HL-60 (cell line): ENCODE data around the gene RGS1.

Source experiments
- DNase-seq, 2 experiments: peaks; one replicate each; pipeline ENCODE4 v3.0.0-alpha.2; 2010 to 2020; ENCODE audit warnings: low read depth in 1 of 2, low spot score in 1 of 2
- H3K27ac ChIP-seq: fragments of 250-450 bp; sonication (Bioruptor Pico); replicated peaks from 2 replicates; pipeline ENCODE4 v1.5.1; 2020; ENCODE audit warnings: mild to moderate bottlenecking, moderate library complexity
- H3K27me3 ChIP-seq: fragments of 250-450 bp; sonication (Bioruptor Pico); 2 replicates; pipeline ENCODE4 v1.5.1; 2021; ENCODE audit warnings: mild to moderate bottlenecking, moderate library complexity; ENCODE audit not compliant: insufficient read depth, poor library complexity, severe bottlenecking
- H3K4me3 ChIP-seq: replicated peaks from 2 replicates; pipeline ENCODE4 v1.5.1; 2011; ENCODE audit warnings: mild to moderate bottlenecking, control low read depth, low read length; ENCODE audit not compliant: insufficient read depth
- CTCF ChIP-seq: IDR thresholded peaks from one replicate; pipeline ENCODE4 v1.5.1; 2011; ENCODE audit warnings: low read length, control low read depth, inconsistent platforms; ENCODE audit not compliant: insufficient read depth
- GABPA ChIP-seq: IDR thresholded peaks from 2 replicates; pipeline ENCODE4 v1.6.1; 2012; ENCODE audit warnings: low read depth
- POLR2AphosphoS5 ChIP-seq: IDR thresholded peaks from 2 replicates; pipeline ENCODE4 v1.6.1; 2012; ENCODE audit warnings: low read depth
- SPI1 ChIP-seq: IDR thresholded peaks from 2 replicates; pipeline ENCODE4 v1.6.1; 2012; ENCODE audit warnings: low read depth, mild to moderate bottlenecking, borderline replicate concordance
- TF ChIP-seq, protein P1 (sequence below): IDR thresholded peaks from 2 replicates; pipeline ENCODE4 v1.6.1; 2012; ENCODE audit warnings: low read depth; ENCODE audit not compliant: insufficient replicate concordance

RGS1 gene

DNA sequence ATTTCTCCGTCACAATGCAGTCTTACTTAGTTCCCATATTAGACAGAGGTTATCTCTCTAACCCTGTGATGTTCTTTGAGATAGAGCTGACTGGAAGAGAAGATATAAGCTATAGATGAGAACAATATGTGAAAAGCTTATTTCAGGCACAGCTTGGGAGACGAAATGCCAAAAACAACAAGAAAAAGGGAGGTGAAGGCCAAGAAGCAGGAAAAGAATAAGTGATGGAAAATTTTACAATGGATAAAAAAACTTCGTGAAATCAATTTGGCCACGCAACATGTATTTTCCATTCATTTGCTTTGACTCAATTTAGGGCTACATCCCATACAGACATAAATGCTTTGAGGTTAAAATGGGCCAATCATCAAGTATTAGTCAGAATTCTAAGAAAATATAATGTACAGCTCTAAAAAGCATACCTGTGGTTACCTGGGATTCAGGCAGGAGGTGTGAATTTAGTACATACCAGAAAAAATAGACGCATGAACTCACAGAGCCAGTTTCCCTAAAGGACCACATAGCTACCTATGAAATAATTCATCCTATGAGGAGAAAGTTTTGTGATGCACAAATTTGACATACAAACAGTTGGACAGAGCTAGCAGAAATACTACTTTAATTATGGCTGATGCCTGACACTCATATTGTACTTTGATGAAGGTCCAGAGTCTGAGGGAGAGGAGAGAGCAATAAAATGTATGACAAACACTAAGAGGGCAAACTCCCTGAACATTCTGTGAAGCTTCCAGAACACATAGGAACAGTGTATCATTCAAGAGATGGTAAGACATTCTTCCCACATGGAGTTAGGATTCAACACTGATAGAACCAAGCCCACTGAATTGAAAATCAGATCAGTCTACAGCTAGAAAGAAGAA lies 12.1 kb downstream of the RGS1 start:
- H3K27ac ChIP-seq = no peak overlapping the region
- no peaks in the 10 kb centered on the region for H3K27me3 ChIP-seq
- DNase-seq = no peak
- TF ChIP-seq SPI1 (no peak), CTCF (no peak), POLR2AphosphoS5 (no peak), GABPA (no peak)
- TF ChIP-seq, protein P1, sequence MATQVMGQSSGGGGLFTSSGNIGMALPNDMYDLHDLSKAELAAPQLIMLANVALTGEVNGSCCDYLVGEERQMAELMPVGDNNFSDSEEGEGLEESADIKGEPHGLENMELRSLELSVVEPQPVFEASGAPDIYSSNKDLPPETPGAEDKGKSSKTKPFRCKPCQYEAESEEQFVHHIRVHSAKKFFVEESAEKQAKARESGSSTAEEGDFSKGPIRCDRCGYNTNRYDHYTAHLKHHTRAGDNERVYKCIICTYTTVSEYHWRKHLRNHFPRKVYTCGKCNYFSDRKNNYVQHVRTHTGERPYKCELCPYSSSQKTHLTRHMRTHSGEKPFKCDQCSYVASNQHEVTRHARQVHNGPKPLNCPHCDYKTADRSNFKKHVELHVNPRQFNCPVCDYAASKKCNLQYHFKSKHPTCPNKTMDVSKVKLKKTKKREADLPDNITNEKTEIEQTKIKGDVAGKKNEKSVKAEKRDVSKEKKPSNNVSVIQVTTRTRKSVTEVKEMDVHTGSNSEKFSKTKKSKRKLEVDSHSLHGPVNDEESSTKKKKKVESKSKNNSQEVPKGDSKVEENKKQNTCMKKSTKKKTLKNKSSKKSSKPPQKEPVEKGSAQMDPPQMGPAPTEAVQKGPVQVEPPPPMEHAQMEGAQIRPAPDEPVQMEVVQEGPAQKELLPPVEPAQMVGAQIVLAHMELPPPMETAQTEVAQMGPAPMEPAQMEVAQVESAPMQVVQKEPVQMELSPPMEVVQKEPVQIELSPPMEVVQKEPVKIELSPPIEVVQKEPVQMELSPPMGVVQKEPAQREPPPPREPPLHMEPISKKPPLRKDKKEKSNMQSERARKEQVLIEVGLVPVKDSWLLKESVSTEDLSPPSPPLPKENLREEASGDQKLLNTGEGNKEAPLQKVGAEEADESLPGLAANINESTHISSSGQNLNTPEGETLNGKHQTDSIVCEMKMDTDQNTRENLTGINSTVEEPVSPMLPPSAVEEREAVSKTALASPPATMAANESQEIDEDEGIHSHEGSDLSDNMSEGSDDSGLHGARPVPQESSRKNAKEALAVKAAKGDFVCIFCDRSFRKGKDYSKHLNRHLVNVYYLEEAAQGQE = no peak
- H3K4me3 ChIP-seq = no peak overlapping the region

- H3K4me3 ChIP-seq = no peak overlapping the region
- no peak for DNase-seq
- H3K27me3 ChIP-seq = no peaks in the 10 kb centered on the region
- H3K27ac ChIP-seq = no peak overlapping the region
- TF ChIP-seq GABPA (no peak), SPI1 (no peak), POLR2AphosphoS5 (no peak), CTCF (no peak)
- TF ChIP-seq, protein P1 = no peak
Observed at GRCh38 chr1:192588546-192588945, 13.0 kb downstream of the RGS1 start.

DNA sequence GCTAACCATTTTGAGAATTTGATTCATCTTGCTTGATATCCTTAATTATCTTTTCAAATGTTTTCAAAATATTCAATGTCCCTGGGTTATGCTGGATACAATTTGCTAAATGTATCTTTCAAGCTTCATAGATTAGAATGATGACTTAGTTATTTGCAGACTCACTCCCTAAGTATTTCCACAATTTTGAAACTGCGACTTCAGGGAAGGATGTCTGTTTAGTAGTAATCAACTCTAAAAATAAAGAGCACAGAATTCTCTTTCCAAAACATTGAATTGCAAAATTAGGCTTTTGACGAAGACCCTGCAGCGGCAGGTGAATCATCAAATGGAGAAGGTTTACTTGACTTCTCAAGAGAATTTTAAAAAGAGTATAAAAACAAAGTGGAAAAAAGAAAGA lies 14.2 kb downstream of the RGS1 start:
- Histone ChIP-seq H3K4me3 (no peak overlapping the region), H3K27ac (no peak overlapping the region), H3K27me3 (no peaks in the 10 kb centered on the region)
- DNase-seq = no peak
- TF ChIP-seq SPI1 = no peak

- Histone ChIP-seq H3K27me3 (no peaks in the 10 kb centered on the region), H3K27ac (no peak overlapping the region), H3K4me3 (no peak overlapping the region)
- no peak for DNase-seq
- TF ChIP-seq GABPA (no peak), CTCF (no peak), POLR2AphosphoS5 (no peak), SPI1 (no peak)
- TF ChIP-seq, protein P1 = no peak
Observed at GRCh38 chr1:192592517-192592916, 16.9 kb downstream of the RGS1 start.
